Measurements from ENCODE around the gene RAB11FIP4.

DNA sequence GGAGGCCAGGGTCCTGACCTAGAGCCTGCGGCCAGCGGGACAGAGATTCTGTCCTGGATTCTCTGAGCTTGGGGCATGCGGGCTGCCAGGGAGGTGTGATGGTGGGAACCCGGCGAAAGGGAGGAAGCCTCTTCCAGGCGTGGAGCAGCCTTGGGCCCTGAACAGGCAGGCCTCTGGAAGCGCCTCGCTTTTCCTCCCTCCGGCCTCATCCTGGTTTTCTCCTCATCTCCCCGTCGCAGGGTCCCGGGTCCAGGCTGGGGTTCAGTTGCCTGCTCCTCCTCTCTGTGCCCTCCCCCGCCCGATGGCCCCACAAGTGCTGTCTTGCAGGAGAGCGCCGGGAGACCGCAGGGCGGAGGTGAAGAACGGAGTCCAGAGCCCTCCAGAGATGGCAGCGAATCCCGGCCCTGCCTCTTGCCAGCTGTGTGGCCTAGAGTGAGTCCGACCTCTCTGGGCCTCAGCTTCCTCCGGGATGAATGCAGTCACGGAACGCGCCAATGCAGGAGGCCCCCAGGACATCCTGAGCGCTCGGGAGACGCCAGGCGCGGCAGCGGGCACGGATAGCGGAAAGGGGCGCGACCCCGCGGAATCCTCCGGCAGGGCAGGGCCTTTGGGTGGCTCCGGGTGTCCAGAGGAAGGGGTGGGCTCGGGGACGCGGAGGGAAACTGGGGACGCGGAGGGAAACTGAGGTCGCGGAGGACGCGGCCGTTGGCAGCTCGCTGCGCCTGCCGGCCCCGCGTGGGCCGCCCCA, 553 bp upstream of the RAB11FIP4 start:
- TF ChIP-seq, protein P1, sequence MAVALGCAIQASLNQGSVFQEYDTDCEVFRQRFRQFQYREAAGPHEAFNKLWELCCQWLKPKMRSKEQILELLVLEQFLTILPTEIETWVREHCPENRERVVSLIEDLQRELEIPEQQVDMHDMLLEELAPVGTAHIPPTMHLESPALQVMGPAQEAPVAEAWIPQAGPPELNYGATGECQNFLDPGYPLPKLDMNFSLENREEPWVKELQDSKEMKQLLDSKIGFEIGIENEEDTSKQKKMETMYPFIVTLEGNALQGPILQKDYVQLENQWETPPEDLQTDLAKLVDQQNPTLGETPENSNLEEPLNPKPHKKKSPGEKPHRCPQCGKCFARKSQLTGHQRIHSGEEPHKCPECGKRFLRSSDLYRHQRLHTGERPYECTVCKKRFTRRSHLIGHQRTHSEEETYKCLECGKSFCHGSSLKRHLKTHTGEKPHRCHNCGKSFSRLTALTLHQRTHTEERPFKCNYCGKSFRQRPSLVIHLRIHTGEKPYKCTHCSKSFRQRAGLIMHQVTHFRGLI (tag by site-specific recombination; IDR thresholded peaks at IDR 0.05), result no peak
- TF ChIP-seq ZNF529 (tag by site-specific recombination; IDR thresholded peaks at IDR 0.05; ENCODE audit: insufficient replicate concordance), result no peak
- TF ChIP-seq, protein P2, sequence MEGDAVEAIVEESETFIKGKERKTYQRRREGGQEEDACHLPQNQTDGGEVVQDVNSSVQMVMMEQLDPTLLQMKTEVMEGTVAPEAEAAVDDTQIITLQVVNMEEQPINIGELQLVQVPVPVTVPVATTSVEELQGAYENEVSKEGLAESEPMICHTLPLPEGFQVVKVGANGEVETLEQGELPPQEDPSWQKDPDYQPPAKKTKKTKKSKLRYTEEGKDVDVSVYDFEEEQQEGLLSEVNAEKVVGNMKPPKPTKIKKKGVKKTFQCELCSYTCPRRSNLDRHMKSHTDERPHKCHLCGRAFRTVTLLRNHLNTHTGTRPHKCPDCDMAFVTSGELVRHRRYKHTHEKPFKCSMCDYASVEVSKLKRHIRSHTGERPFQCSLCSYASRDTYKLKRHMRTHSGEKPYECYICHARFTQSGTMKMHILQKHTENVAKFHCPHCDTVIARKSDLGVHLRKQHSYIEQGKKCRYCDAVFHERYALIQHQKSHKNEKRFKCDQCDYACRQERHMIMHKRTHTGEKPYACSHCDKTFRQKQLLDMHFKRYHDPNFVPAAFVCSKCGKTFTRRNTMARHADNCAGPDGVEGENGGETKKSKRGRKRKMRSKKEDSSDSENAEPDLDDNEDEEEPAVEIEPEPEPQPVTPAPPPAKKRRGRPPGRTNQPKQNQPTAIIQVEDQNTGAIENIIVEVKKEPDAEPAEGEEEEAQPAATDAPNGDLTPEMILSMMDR (tag by site-specific recombination; IDR thresholded peaks at IDR 0.05), result no peak
- TF ChIP-seq, protein P3, sequence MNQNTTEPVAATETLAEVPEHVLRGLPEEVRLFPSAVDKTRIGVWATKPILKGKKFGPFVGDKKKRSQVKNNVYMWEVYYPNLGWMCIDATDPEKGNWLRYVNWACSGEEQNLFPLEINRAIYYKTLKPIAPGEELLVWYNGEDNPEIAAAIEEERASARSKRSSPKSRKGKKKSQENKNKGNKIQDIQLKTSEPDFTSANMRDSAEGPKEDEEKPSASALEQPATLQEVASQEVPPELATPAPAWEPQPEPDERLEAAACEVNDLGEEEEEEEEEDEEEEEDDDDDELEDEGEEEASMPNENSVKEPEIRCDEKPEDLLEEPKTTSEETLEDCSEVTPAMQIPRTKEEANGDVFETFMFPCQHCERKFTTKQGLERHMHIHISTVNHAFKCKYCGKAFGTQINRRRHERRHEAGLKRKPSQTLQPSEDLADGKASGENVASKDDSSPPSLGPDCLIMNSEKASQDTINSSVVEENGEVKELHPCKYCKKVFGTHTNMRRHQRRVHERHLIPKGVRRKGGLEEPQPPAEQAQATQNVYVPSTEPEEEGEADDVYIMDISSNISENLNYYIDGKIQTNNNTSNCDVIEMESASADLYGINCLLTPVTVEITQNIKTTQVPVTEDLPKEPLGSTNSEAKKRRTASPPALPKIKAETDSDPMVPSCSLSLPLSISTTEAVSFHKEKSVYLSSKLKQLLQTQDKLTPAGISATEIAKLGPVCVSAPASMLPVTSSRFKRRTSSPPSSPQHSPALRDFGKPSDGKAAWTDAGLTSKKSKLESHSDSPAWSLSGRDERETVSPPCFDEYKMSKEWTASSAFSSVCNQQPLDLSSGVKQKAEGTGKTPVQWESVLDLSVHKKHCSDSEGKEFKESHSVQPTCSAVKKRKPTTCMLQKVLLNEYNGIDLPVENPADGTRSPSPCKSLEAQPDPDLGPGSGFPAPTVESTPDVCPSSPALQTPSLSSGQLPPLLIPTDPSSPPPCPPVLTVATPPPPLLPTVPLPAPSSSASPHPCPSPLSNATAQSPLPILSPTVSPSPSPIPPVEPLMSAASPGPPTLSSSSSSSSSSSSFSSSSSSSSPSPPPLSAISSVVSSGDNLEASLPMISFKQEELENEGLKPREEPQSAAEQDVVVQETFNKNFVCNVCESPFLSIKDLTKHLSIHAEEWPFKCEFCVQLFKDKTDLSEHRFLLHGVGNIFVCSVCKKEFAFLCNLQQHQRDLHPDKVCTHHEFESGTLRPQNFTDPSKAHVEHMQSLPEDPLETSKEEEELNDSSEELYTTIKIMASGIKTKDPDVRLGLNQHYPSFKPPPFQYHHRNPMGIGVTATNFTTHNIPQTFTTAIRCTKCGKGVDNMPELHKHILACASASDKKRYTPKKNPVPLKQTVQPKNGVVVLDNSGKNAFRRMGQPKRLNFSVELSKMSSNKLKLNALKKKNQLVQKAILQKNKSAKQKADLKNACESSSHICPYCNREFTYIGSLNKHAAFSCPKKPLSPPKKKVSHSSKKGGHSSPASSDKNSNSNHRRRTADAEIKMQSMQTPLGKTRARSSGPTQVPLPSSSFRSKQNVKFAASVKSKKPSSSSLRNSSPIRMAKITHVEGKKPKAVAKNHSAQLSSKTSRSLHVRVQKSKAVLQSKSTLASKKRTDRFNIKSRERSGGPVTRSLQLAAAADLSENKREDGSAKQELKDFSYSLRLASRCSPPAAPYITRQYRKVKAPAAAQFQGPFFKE (tag by site-specific recombination; IDR thresholded peaks at IDR 0.05; ENCODE audit: borderline replicate concordance), result no peak
- TF ChIP-seq ZNF266 (tag by site-specific recombination; IDR thresholded peaks at IDR 0.05; ENCODE audit: low read depth), result no peak
- no peak for TF ChIP-seq ZNF24 (tag by site-specific recombination; IDR thresholded peaks at IDR 0.05)
- no peak for TF ChIP-seq ZBTB8A (tag by site-specific recombination; IDR thresholded peaks at IDR 0.05)
- TF ChIP-seq, protein P4, sequence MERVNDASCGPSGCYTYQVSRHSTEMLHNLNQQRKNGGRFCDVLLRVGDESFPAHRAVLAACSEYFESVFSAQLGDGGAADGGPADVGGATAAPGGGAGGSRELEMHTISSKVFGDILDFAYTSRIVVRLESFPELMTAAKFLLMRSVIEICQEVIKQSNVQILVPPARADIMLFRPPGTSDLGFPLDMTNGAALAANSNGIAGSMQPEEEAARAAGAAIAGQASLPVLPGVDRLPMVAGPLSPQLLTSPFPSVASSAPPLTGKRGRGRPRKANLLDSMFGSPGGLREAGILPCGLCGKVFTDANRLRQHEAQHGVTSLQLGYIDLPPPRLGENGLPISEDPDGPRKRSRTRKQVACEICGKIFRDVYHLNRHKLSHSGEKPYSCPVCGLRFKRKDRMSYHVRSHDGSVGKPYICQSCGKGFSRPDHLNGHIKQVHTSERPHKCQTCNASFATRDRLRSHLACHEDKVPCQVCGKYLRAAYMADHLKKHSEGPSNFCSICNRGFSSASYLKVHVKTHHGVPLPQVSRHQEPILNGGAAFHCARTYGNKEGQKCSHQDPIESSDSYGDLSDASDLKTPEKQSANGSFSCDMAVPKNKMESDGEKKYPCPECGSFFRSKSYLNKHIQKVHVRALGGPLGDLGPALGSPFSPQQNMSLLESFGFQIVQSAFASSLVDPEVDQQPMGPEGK (tag by site-specific recombination; IDR thresholded peaks at IDR 0.05), result no peak

All from HEK293 (cell line).